NB4 (cell line): ENCODE data around the gene UBFD1.

Experiments used
- MYC ChIP-seq: IDR thresholded peaks from 2 replicates; pipeline ENCODE4 v1.6.1; 2011; ENCODE audit warnings: low read depth, low read length
- POLR2A ChIP-seq: IDR thresholded peaks from 2 replicates; pipeline ENCODE4 v1.6.1; 2011; ENCODE audit warnings: mild to moderate bottlenecking; ENCODE audit not compliant: insufficient read length; ENCODE audit errors: extremely low read depth
- TF ChIP-seq, protein P1 (sequence below): IDR thresholded peaks from one replicate; pipeline ENCODE4 v1.5.1; 2012; ENCODE audit warnings: low read depth, low read length
- TF ChIP-seq, protein P2 (sequence below): IDR thresholded peaks from 2 replicates; pipeline ENCODE4 v1.6.1; 2011; ENCODE audit warnings: low read depth, low read length

- TF ChIP-seq POLR2A (no peak), MYC (no peak)
- TF ChIP-seq, protein P1, sequence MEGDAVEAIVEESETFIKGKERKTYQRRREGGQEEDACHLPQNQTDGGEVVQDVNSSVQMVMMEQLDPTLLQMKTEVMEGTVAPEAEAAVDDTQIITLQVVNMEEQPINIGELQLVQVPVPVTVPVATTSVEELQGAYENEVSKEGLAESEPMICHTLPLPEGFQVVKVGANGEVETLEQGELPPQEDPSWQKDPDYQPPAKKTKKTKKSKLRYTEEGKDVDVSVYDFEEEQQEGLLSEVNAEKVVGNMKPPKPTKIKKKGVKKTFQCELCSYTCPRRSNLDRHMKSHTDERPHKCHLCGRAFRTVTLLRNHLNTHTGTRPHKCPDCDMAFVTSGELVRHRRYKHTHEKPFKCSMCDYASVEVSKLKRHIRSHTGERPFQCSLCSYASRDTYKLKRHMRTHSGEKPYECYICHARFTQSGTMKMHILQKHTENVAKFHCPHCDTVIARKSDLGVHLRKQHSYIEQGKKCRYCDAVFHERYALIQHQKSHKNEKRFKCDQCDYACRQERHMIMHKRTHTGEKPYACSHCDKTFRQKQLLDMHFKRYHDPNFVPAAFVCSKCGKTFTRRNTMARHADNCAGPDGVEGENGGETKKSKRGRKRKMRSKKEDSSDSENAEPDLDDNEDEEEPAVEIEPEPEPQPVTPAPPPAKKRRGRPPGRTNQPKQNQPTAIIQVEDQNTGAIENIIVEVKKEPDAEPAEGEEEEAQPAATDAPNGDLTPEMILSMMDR = no peak
- TF ChIP-seq, protein P2, sequence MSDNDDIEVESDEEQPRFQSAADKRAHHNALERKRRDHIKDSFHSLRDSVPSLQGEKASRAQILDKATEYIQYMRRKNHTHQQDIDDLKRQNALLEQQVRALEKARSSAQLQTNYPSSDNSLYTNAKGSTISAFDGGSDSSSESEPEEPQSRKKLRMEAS = no peak
These were observed 7.6 kb upstream of the UBFD1 start for GRCh38 chr16:23549938-23550337.
